ENCODE measurements around the gene ZNF263. TPM values are rescaled to one million over a fixed set of nuclear protein-coding genes. Genes with fewer than 3 reads are reported as not detected.
A peak's percentile ranks its signal among the peaks of the same experiment; 100 is the strongest.

The ZNF263 gene
- total RNA-seq, 1 donor: 65.1 TPM

DNA sequence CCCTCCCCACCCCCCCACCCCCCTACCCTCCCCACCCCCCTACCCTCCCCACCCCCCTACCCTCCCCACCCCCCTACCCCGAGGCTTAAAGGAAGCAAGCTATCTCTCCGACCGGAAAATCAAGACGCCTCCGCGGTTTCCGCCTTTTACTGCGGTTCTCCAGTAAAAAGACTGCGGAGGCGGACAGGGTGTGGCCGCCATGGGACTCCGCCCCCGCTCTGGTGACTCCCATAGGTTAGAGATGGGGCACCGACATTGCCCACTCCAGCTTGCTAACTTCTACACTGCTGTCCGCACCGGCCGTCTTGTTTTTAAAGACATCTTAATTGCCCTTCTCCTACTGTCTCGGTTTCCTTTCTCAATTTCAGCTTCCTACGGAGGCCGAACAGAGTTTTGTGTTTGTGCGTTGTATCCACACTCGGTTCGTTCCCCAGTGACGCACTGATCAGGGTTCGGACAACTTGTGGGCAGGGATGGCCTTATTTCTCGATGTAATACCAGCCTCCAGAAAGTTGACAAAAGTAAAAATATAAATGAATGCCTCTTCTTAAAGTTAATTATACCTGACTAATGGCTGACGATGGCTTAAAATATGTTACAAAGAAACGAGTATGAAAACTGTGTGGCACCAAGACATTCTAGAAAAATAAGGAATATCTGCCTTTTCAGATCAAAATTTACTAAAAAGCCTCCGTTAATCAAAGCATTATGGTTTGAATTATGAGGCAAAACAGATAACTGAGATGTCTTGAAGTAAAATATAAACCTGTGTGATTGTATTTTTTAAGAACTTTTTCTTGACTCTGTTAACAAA lies 47.2 kb upstream of the ZNF263 start:
- H3K4me2 ChIP-seq (ENCODE audit: insufficient read depth, low read length): no peak overlapping the region

DNA sequence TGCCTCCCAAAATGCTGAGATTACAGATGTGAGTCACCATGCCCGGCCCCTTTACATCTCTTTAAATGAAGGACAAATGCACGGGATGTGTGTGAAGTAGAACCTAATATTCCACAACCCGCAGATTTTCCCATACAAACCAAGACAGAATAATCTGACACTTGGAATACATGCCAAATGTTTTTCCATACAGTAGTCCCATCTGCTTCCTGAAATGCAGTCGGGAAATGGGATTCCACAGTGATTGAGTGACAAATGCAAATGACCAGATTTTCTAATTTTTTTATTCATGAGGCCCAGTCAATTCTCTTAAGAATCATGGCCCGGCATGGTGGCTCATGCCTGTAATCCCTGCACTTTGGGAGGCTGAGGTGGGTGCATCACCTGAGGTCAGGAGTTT lies 41.5 kb upstream of the ZNF263 start:
- Histone ChIP-seq H3K36me3 (ENCODE audit: insufficient read depth, low read length) (no peaks in the 10 kb centered on the region), H2AFZ (ENCODE audit: low read length) (no peak overlapping the region), H3K4me3 (ENCODE audit: insufficient read depth, low read length) (no peak overlapping the region), H3K4me2 (ENCODE audit: insufficient read depth, low read length) (no peak overlapping the region), H4K20me1 (ENCODE audit: insufficient read depth, low read length) (no peaks in the 10 kb centered on the region), H3K4me1 (ENCODE audit: insufficient read depth, low read length) (no peaks in the 10 kb centered on the region), H3K27me3 (ENCODE audit: insufficient read depth, low read length) (no peaks in the 10 kb centered on the region), H3K9me3 (ENCODE audit: low read depth, low read length) (no peaks in the 10 kb centered on the region), H3K27ac (ENCODE audit: low read depth, low read length) (no peak overlapping the region), H3K79me2 (ENCODE audit: insufficient read depth, low read length) (no peaks in the 10 kb centered on the region)
- DNase-seq (ENCODE audit: insufficient read length, low spot score, missing footprints): no peak
- TF ChIP-seq, protein P1, sequence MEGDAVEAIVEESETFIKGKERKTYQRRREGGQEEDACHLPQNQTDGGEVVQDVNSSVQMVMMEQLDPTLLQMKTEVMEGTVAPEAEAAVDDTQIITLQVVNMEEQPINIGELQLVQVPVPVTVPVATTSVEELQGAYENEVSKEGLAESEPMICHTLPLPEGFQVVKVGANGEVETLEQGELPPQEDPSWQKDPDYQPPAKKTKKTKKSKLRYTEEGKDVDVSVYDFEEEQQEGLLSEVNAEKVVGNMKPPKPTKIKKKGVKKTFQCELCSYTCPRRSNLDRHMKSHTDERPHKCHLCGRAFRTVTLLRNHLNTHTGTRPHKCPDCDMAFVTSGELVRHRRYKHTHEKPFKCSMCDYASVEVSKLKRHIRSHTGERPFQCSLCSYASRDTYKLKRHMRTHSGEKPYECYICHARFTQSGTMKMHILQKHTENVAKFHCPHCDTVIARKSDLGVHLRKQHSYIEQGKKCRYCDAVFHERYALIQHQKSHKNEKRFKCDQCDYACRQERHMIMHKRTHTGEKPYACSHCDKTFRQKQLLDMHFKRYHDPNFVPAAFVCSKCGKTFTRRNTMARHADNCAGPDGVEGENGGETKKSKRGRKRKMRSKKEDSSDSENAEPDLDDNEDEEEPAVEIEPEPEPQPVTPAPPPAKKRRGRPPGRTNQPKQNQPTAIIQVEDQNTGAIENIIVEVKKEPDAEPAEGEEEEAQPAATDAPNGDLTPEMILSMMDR (IDR thresholded peaks at IDR 0.05; ENCODE audit: extremely low read depth, low read depth, low read length): no peak

More for the DNA sequence above, 47.2 kb upstream of the ZNF263 start:
- Histone ChIP-seq H3K27ac (ENCODE audit: low read depth, low read length) (no peak overlapping the region), H3K4me1 (ENCODE audit: insufficient read depth, low read length) (peaks cover 8% of the 10 kb centered on the region), H4K20me1 (ENCODE audit: insufficient read depth, low read length) (no peaks in the 10 kb centered on the region), H3K9me3 (ENCODE audit: low read depth, low read length) (no peaks in the 10 kb centered on the region), H3K36me3 (ENCODE audit: insufficient read depth, low read length) (peaks cover 17% of the 10 kb centered on the region), H3K79me2 (ENCODE audit: insufficient read depth, low read length) (peaks cover 23% of the 10 kb centered on the region), H2AFZ (ENCODE audit: low read length) (no peak overlapping the region), H3K4me3 (ENCODE audit: insufficient read depth, low read length) (no peak overlapping the region), H3K27me3 (ENCODE audit: insufficient read depth, low read length) (no peaks in the 10 kb centered on the region)
- TF ChIP-seq, protein P1 (IDR thresholded peaks at IDR 0.05; ENCODE audit: extremely low read depth, low read depth, low read length): no peak
- DNase-seq (ENCODE audit: insufficient read length, low spot score, missing footprints): no peak

DNA sequence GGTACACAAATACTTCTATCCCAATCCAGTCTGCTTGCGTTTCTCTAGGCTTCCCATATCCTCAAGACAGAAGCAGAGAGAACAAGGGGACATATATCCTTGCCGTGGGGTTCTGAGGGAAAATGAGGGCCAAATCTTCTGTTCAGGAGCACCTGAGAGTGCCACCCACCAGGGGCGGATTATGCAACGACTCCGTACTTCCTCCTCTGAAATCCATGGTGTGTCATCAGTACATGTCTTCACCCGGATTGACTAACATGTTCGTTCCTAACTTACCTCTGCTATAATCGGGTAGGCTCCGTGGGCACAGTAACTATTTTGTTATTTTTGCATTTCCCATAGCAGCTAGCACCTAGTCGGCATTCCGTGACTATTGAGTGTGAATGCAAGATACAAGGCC lies 40.6 kb upstream of the ZNF263 start:
- H3K4me2 ChIP-seq (ENCODE audit: insufficient read depth, low read length): no peak overlapping the region
- no peak overlapping the region for H3K4me3 ChIP-seq (ENCODE audit: insufficient read depth, low read length)
- no peaks in the 10 kb centered on the region for H3K36me3 ChIP-seq (ENCODE audit: insufficient read depth, low read length)
- no peaks in the 10 kb centered on the region for H3K79me2 ChIP-seq (ENCODE audit: insufficient read depth, low read length)
- no peaks in the 10 kb centered on the region for H3K9me3 ChIP-seq (ENCODE audit: low read depth, low read length)
- H3K27me3 ChIP-seq (ENCODE audit: insufficient read depth, low read length): no peaks in the 10 kb centered on the region
- H3K4me1 ChIP-seq (ENCODE audit: insufficient read depth, low read length): no peaks in the 10 kb centered on the region
- H3K27ac ChIP-seq (ENCODE audit: low read depth, low read length): no peak overlapping the region
- TF ChIP-seq, protein P1 (IDR thresholded peaks at IDR 0.05; ENCODE audit: extremely low read depth, low read depth, low read length): no peak
- DNase-seq (ENCODE audit: insufficient read length, low spot score, missing footprints): peak; percentile 81
- H4K20me1 ChIP-seq (ENCODE audit: insufficient read depth, low read length): no peaks in the 10 kb centered on the region
- H2AFZ ChIP-seq (ENCODE audit: low read length): no peak overlapping the region

DNA sequence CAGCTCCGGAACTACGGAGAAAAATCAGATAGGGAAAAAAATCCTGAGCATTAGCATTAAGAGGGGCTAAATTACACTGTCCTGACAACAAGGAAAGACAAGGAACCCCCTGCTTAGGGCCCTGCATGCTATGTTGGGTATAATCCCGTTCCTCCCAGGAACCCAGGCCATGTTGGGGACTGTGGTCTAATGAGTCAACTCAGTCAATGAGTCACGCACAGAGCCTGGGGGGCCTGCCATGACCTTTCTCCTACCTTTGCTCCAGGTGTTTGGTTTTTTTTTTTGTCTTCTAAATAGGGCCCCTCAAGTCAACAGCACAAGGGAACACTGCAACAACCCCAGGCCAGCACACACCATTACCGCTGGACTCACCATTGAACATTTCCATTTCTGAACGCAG lies 39.4 kb upstream of the ZNF263 start:
- DNase-seq (ENCODE audit: insufficient read length, low spot score, missing footprints): no peak
- TF ChIP-seq, protein P1 (IDR thresholded peaks at IDR 0.05; ENCODE audit: extremely low read depth, low read depth, low read length): no peak
- Histone ChIP-seq H3K27me3 (ENCODE audit: insufficient read depth, low read length) (no peaks in the 10 kb centered on the region), H4K20me1 (ENCODE audit: insufficient read depth, low read length) (no peaks in the 10 kb centered on the region), H3K4me3 (ENCODE audit: insufficient read depth, low read length) (no peak overlapping the region), H3K9me3 (ENCODE audit: low read depth, low read length) (no peaks in the 10 kb centered on the region), H3K4me2 (ENCODE audit: insufficient read depth, low read length) (no peak overlapping the region), H3K79me2 (ENCODE audit: insufficient read depth, low read length) (no peaks in the 10 kb centered on the region), H3K4me1 (ENCODE audit: insufficient read depth, low read length) (no peaks in the 10 kb centered on the region), H2AFZ (ENCODE audit: low read length) (no peak overlapping the region), H3K27ac (ENCODE audit: low read depth, low read length) (no peak overlapping the region), H3K36me3 (ENCODE audit: insufficient read depth, low read length) (no peaks in the 10 kb centered on the region)
